GM20000 (cell line): ENCODE data around the gene FMNL3.

Source experiments
- DNase-seq: peaks from one replicate; pipeline ENCODE4 v3.0.0; 2012; ENCODE audit warnings: low spot score
- TF ChIP-seq, protein P1 (sequence below): IDR thresholded peaks from 2 replicates; pipeline ENCODE4 v1.5.1; 2012; ENCODE audit warnings: mild to moderate bottlenecking, control low read depth; ENCODE audit errors: extremely low read depth, missing control alignments

FMNL3 gene

DNA sequence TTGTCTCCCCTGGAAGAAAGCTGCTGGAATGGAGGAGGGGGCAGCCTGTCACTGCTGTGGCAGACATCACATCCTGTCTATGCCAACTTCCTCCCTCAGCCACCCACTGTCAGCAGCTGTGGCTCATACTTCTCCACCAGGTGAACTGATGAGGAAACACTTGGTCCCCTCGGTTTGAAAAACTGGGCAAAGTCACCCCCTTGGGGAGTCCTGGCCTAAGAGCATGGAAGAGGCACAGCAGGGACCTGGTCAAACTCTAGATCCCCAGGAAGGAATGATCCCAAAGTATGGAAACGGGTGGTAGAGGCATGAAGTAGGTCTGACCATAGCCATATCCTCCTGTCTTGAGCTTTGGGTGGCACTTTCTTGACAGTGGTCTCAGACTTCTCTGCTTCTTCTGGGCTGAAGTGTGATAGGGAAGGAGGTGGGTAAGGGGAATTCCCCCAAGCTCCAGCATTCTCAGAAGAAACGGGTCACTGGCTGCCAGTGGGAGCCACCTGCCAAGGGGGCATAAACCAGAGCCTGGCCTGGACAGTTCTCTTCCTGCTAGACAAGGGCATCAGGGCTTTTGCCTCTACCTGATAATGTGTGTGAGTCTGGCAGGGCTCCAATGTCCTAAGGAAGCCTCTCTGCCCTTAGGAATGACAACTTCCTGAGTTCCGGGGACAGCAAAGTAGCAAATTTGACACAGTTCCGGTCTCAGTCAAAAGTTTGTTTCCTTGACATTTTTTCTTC lies 36.0 kb downstream of the FMNL3 start:
- TF ChIP-seq, protein P1, sequence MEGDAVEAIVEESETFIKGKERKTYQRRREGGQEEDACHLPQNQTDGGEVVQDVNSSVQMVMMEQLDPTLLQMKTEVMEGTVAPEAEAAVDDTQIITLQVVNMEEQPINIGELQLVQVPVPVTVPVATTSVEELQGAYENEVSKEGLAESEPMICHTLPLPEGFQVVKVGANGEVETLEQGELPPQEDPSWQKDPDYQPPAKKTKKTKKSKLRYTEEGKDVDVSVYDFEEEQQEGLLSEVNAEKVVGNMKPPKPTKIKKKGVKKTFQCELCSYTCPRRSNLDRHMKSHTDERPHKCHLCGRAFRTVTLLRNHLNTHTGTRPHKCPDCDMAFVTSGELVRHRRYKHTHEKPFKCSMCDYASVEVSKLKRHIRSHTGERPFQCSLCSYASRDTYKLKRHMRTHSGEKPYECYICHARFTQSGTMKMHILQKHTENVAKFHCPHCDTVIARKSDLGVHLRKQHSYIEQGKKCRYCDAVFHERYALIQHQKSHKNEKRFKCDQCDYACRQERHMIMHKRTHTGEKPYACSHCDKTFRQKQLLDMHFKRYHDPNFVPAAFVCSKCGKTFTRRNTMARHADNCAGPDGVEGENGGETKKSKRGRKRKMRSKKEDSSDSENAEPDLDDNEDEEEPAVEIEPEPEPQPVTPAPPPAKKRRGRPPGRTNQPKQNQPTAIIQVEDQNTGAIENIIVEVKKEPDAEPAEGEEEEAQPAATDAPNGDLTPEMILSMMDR, result no peak

DNA sequence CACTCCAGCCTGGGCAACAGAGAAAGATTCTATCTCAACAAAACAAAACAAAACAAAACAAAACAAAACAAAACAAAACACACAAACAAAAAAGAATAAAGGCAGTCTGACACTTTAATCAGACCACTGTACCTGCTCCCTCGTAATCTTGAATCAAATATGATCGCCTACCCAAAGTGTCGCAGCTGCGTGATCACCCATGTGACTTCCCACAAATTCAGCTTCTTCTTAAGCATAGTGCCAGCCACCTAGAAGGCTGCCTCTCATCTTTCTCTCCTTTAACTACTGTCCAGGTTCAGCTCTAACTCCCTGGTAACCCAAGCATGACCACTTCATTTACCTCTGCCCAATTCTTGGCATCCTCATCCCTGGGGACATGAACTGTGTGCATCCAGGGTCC lies 37.4 kb downstream of the FMNL3 start:
- DNase-seq, result no peak
- TF ChIP-seq, protein P1, result no peak

More for the DNA sequence above, 36.0 kb downstream of the FMNL3 start:
- no peak for DNase-seq

DNA sequence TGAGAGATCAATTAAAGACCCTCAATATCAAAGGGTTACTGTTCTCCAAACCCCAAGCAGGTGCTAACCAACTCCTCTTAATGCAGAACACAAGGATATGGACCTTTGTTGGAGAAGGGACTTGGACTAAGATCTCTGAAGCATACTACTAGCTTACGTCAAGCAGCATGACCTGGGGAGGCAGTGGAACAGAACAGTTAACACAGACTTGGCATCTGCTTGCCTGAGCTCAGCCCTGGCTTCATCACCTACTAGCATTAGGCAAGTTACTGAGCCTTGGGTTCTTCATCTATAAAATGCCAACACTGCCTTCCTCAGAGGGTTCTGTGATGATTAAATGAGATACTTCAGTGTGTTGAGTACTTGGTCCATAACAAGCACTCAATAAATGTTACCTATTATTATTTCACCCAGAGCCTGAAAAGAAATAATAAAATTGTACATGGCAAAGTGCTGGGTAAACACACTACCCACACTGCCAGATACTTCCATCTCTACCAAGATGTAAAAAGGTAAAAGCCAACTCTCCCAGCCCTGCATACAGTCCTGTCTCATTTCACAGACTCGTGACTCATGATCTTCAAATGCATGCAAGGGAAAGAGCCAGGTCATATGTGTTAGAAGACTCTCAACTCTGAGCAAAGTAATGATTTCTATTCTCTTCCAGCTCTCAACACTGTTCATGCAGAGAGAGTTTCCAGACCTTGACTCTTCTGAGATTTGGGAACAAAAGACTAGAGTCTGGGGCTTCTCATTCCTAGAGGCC lies 39.7 kb downstream of the FMNL3 start:
- TF ChIP-seq, protein P1, result no peak
- no peak for DNase-seq

DNA sequence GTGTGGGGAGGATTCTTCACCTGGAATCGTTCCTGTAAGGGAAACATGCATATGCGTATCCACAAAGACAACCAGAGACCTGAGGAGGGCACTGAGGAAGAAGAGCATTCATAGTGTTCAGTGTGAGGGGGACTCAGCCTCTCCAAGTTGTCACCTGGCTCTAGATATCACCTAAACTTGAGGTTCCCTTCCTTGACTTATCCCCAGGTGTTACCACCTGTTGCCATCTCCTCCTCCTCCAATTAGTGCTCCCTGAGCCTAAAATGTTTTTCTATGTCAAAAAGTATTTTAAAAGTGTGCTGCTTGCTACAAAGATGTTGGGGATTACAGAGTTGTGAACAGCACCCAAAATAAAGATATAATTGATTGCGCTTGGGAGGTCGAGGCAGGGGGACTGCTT lies 41.0 kb downstream of the FMNL3 start:
- DNase-seq, result no peak
- TF ChIP-seq, protein P1, result no peak

DNA sequence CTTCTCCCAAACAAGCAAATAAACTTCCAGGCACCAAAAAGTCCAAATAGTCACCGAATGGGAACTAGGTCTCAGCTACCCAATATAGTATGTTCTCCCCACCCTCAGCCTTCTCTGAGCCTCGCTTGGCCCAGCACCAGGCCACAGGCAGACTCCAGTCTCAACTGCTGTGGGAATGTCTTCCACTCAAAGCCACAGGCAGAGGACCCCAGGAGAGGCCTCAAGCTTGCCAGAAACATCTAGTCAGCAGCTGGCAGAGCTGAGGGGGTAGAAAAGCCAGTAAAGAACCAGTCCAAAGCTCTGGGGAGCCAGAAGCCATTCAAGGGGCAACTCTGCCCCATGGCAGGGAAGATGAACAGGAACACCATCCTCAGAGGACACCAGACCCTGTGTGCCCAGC lies 41.8 kb downstream of the FMNL3 start:
- no peak for DNase-seq

DNA sequence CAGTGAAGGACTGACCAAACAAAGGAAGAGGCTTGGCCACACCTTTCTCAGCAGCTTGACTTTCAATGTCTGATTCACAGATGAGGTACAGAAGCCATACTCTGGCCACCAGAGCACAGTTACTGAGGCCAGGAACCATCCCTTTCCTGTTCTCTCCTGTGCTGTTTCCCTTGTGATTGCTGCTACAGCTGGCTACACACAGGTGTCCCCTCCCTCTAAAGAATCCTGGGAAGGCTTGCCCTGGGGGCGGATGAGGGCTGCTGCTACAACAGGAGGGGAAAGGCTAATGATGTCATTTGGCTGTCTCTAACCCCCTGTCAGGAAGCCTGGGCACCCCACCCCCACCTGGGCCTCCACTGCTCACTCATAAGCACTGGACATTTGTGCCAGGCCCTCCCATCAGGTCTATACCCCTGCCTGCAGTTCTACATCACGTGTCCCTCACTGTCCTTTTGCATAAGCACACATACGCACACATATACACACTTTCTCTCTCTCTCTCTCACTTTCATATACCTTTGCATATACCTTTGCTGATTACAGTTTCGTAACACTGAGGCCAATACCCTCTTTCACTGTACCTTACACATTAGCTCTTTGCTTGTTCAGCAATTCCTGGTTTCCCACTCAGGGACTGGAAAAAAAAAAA lies 42.5 kb downstream of the FMNL3 start:
- TF ChIP-seq, protein P1, result no peak
- peak; percentile 67 for DNase-seq

More for the DNA sequence above, 41.8 kb downstream of the FMNL3 start:
- TF ChIP-seq, protein P1, result no peak

DNA sequence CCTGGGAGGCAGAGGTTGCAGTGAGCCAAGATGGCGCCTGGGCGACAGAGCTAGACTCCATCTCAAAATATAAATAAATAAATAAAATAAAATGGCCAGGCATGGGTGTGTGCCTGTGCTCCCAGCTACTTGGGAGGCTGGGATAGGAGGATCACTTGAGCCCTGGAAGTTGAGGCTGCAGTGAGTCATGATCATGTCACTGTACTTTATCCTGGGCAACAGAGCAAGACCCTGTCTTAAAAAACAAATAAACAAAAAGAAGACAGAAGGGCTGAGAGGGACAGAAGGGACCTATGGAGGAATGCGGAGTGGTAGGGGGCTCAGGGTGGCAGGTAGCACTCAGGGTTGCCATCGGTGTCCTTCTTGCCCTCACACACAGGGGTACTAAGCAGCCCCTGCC lies 43.0 kb downstream of the FMNL3 start:
- TF ChIP-seq, protein P1, result no peak
- no peak for DNase-seq
